Fibroblast of mammary gland (primary cell): ENCODE measurements around the gene LDLRAD4.

ENCODE experiments used
- DNase-seq: peaks from one replicate; pipeline ENCODE4 v3.0.0-alpha.2; 2010; ENCODE audit warnings: low read depth
- H3K4me3 ChIP-seq: 2 replicates; pipeline ENCODE4 v1.5.1; 2011; ENCODE audit warnings: low read depth, mild to moderate bottlenecking, low read length, moderate library complexity; ENCODE audit not compliant: control insufficient read depth
- TF ChIP-seq, protein P1 (sequence below): conservative IDR thresholded peaks from 2 replicates; pipeline ENCODE4 v1.5.1; 2011; ENCODE audit warnings: low read depth, low read length, inconsistent platforms; ENCODE audit not compliant: control insufficient read depth, insufficient read depth

Gene LDLRAD4

DNA sequence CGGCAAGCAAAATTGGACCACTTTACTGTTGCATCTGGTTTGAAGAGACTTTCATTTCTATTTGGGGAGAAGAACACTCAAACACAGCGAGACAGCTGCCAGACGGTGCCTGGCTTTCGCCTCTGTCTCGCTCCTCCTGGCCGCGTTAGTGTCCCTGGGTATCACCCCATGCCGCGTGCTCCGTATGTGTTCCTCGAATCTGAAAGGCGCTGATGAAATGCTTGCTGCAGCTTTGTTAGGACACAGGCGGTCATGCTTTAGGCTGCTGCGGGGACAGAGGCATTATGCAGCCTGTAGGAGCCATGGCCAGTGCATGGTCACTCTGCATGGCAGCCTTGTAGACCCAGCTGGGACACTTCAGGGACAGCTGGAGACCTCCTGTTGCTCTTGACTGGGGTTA, 53.9 kb downstream of the LDLRAD4 start:
- no peak for DNase-seq
- no peak overlapping the region for H3K4me3 ChIP-seq
- TF ChIP-seq, protein P1, sequence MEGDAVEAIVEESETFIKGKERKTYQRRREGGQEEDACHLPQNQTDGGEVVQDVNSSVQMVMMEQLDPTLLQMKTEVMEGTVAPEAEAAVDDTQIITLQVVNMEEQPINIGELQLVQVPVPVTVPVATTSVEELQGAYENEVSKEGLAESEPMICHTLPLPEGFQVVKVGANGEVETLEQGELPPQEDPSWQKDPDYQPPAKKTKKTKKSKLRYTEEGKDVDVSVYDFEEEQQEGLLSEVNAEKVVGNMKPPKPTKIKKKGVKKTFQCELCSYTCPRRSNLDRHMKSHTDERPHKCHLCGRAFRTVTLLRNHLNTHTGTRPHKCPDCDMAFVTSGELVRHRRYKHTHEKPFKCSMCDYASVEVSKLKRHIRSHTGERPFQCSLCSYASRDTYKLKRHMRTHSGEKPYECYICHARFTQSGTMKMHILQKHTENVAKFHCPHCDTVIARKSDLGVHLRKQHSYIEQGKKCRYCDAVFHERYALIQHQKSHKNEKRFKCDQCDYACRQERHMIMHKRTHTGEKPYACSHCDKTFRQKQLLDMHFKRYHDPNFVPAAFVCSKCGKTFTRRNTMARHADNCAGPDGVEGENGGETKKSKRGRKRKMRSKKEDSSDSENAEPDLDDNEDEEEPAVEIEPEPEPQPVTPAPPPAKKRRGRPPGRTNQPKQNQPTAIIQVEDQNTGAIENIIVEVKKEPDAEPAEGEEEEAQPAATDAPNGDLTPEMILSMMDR, result no peak

DNA sequence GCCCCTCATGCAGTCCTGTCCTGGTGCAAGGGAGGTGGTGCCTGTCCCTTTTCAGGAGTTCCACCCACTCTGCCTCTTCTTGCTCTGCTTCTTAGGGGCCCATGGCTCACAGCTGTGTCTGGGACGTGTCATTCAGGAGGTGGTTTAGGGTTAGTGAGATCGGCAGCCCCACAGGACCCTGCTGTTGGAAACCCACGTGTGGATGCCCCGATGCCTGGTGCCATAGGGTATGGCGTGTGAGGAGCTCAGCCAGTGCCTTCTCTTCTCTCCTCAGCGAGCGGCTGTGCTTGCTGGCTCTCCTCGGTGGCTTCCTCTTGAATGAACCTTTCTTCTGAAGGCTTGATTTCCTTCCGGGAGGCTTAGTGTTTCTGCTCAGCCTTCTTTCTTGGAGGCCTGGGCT, 55.2 kb downstream of the LDLRAD4 start:
- no peak overlapping the region for H3K4me3 ChIP-seq
- TF ChIP-seq, protein P1, result no peak
- DNase-seq, result no peak

DNA sequence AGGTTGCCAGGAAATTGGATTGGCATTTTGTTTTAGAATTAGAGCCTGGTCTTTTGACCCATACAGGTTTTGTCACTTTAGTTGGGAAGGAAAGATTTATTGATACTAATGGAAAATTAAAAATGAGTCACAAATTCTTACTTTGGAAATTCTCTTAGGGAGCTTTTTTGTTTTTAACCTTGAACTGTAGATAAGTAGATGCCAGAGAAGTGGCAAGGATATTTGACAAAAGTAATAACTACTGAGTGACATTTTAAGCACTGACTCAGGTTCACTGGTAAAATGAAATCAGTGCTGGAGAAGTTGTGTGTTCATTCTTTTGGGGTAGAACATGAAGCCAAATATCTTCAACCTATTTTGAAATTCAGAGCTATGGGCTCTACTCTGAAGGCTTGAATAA, 56.5 kb downstream of the LDLRAD4 start:
- no peak for DNase-seq
- H3K4me3 ChIP-seq, result no peak overlapping the region
- TF ChIP-seq, protein P1, result no peak

DNA sequence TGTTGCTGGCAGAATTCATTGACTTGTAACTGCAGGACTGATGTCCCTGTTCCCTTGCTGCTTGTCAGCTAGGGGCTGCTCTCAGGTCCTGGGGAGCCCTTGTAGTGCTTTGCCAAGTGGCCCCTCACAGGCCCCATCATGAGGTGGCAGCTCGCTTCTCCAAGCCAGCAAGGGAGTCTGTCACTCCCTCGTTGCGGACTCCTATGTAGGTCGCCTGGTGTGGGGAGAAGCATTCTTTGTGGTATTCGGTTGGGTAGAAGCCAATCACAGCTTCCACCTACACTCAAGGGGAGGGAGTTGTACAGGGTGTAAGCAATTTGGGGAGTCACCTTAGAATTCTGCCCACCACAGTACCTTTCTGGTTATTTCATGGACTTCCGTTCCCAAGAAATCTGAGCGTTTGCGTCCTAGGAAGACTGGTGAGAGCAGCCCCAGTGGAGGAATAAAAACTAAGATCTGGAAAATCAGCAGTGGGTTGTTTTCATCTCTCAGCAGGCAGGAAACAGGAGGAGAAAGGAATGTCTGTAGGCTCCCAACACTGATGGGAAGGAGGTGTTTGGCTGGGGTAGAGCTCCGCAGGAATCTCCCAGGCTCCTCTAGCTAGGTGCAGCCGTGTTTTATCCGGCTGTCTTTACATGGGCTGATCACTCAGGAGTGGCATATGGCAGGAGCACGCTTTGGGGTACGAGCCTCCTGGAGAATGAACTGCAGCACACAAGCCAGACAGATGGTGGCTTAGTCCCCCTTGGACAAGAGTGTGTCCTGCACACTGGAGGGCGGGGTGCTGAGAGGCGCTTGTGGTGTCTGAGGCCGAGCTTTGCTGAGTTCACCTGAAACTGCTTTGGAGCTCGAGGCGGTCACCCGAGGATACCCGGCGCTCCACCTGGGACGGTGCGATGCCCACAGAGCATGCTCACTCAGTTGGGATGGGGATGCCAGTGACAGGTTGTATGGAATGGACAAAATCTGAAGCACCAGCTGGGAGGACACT, 58.3 kb downstream of the LDLRAD4 start:
- no peak for DNase-seq
- no peak overlapping the region for H3K4me3 ChIP-seq
- TF ChIP-seq, protein P1, result no peak

DNA sequence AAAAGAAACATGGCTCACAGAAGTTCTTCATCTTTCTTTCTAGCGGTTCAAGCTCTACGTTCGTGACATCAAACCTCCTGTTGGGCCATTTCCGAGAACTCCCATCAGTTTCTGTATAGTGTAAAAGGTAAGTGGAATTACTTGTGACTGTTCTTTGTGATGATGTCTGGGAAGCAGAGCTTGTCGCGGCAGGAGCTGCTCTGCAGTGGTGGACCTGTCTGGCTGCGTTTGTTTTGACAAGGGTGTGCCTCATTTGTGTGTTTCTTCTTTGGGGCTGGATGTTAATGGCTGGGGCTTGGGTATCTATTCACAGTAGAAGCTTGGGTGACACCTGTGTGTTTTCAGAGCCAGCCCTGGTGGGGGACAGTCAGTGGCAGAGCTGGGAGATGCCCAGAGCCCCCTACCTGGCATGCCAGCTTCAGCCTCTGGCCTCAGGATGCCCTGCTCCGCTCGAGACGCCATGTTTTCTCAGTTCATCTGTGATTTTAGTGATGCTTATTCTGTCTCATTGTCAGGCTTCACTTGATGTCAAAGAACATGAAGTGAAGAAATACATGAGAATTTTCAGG, 59.6 kb downstream of the LDLRAD4 start:
- DNase-seq, result no peak
- TF ChIP-seq, protein P1, result no peak

DNA sequence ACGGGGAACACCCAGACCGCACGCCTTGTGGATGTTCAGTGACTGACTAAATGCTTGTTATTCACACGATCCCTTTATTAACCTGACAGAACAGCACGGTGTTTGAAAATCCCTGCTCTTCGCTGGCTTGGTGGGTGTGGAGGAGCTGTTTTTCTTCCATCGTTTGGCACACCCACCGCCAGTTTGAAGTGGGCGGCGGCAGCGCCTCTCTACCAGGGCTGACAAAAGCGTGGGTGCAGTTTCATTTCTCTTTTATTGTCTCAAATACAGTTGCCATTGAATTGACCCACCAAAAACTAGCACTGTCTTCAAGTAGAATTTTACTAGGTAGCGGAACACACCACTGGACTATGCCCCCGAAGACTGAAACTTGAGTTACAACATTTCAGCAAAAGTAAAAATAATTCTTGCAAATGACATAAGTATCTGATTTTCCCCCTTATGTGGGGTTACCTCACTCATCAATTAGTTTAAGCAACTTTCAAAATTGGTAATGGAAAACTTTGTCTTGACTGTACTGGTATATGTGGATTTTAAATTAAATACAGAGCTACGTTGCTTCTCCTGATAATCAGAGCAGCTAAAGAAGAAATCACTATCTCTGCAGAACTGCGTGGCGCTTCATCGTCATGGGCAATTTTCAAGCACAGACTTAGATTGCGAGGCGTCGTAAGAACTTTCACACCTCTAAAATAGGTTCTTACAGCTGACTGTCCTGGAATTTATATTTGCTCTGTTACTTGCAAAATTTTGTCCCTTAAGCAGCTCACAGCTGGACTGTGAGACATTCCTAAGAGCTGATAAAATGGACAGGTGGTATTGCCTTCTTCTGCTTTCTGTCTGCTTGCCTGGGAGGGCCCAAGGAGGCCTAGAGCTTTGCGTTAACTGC, 60.9 kb downstream of the LDLRAD4 start:
- no peak overlapping the region for H3K4me3 ChIP-seq
- TF ChIP-seq, protein P1, result no peak
- no peak for DNase-seq

More for the DNA sequence above, 59.6 kb downstream of the LDLRAD4 start:
- no peak overlapping the region for H3K4me3 ChIP-seq
